ENCODE data around the gene LRP11.

- TF ChIP-seq CTCF (IDR thresholded peaks at IDR 0.05; ENCODE audit: poor library complexity, severe bottlenecking) (no peak), EZH2 (IDR thresholded peaks at IDR 0.05; ENCODE audit: borderline replicate concordance, insufficient read depth, low read length, poor library complexity, severe bottlenecking) (no peak), REST (IDR thresholded peaks at IDR 0.05; ENCODE audit: borderline replicate concordance) (no peak)
These were observed 20.5 kb upstream of the LRP11 start for GRCh38 chr6:149884617-149885016.

All from neural cell (in vitro differentiated cells).